Endothelial cell of umbilical vein (primary cell): ENCODE data around the gene ZNG1A. TPM values are rescaled to one million over a fixed set of nuclear protein-coding genes. Genes with fewer than 3 reads are reported as not detected.
A peak's percentile ranks its signal among the peaks of the same experiment; 100 is the strongest.

Source experiments
- BruUV-seq: library from RNA; stranded (reverse); fragments of 400-500 nt; replicated peaks from 2 replicates; lab custom pipeline; 2021; lab: Mats Ljungman, UMichigan
- CTCF ChIA-PET: fragments of 300-600, 350-600 bp; sonication (Branson Sonifier 250); formaldehyde crosslinking; loops from one replicate; lab custom pipeline; 2021; ENCODE audit warnings: antibody characterized with exemption, inconsistent platforms; lab: Charles Lee
- POLR2A ChIA-PET: fragments of 300-600, 350-600 bp; sonication (Branson Sonifier 250); formaldehyde crosslinking; loops from one replicate; lab custom pipeline; 2021; ENCODE audit warnings: antibody characterized with exemption, inconsistent platforms; lab: Charles Lee
- DNase-seq: peaks from one replicate; pipeline ENCODE4 v3.0.0-alpha.2; 2011; ENCODE audit warnings: low read depth, low spot score
- FAIRE-seq: peaks from 2 replicates; lab custom pipeline; 2011; peaks lifted over from hg19 to GRCh38; lab: Jason Lieb, UNC
- H2AFZ ChIP-seq: 2 replicates; pipeline ENCODE4 v1.6.0; 2012; ENCODE audit warnings: low read depth, low read length, control low read depth, inconsistent platforms
- H3K27ac ChIP-seq: 2 replicates; pipeline ENCODE4 v1.5.1; 2011; ENCODE audit warnings: low read depth, mild to moderate bottlenecking, control low read depth, low read length, moderate library complexity; ENCODE audit not compliant: insufficient read depth
- H3K27me3 ChIP-seq, 2 experiments: 2 replicates each; pipeline versions ENCODE4 v1.6.0 to v1.6.1; 2011; ENCODE audit warnings: low read length in 2 of 2, mixed read lengths in 1 of 2; ENCODE audit not compliant: control insufficient read depth in 2 of 2, insufficient read depth in 2 of 2
- H3K36me3 ChIP-seq, 2 experiments: 2 replicates in 1 of 2; 3 replicates in 1 of 2; pipeline ENCODE4 v1.5.1; 2011; ENCODE audit warnings: low read length in 2 of 2, mild to moderate bottlenecking in 1 of 2, moderate library complexity in 1 of 2; ENCODE audit not compliant: control insufficient read depth in 2 of 2, insufficient read depth in 2 of 2; ENCODE audit errors: extremely low read depth in 1 of 2
- H3K4me1 ChIP-seq: 3 replicates; pipeline ENCODE4 v1.5.1; 2011; ENCODE audit warnings: mild to moderate bottlenecking, low read length; ENCODE audit not compliant: control insufficient read depth, insufficient read depth; ENCODE audit errors: extremely low read depth
- H3K4me2 ChIP-seq: 2 replicates; pipeline ENCODE4 v1.6.1; 2011; ENCODE audit warnings: low read length, control low read depth, mixed read lengths; ENCODE audit not compliant: insufficient read depth
- H3K4me3 ChIP-seq, 3 experiments: fragments of 200-600 bp in 1 of 3; sonication (generic), shearing (Covaris generic) in 1 of 3; replicated peaks in 1 of 3; 2 replicates each; pipeline ENCODE4 v1.5.1; 2011 to 2016; ENCODE audit warnings: control low read depth in 3 of 3, low read length in 3 of 3, mild to moderate bottlenecking in 2 of 3, inconsistent platforms in 1 of 3, low read depth in 1 of 3, moderate library complexity in 1 of 3; ENCODE audit not compliant: insufficient read depth in 1 of 3
- H3K79me2 ChIP-seq: 2 replicates; pipeline ENCODE4 v1.6.0; 2012; ENCODE audit warnings: low read length, inconsistent platforms; ENCODE audit not compliant: control insufficient read depth, insufficient read depth
- H3K9ac ChIP-seq: replicated peaks from 2 replicates; pipeline ENCODE3; 2011; ENCODE audit warnings: low read length, control low read depth; ENCODE audit not compliant: insufficient read depth; ENCODE audit errors: extremely low read depth
- H3K9me1 ChIP-seq: replicated peaks from 3 replicates; pipeline ENCODE4 v1.6.0; 2011; ENCODE audit warnings: mild to moderate bottlenecking, low read length; ENCODE audit not compliant: control insufficient read depth, insufficient read depth; ENCODE audit errors: extremely low read depth
- H3K9me3 ChIP-seq: replicated peaks from 2 replicates; pipeline ENCODE4 v1.5.1; 2012; ENCODE audit warnings: low read length, inconsistent platforms; ENCODE audit not compliant: control insufficient read depth, insufficient read depth
- H4K20me1 ChIP-seq: replicated peaks from 2 replicates; pipeline ENCODE3; 2011; ENCODE audit warnings: mild to moderate bottlenecking, low read length; ENCODE audit not compliant: control insufficient read depth, insufficient read depth; ENCODE audit errors: extremely low read depth
- CTCF ChIP-seq, 2 donors: IDR thresholded peaks; 1 replicate in 1 of 2; 2 replicates in 1 of 2; pipeline ENCODE4 v1.5.1; 2011; ENCODE audit warnings: low read length in 2 of 2, mild to moderate bottlenecking in 2 of 2, moderate library complexity in 2 of 2, control low read depth in 1 of 2, inconsistent platforms in 1 of 2, low read depth in 1 of 2; ENCODE audit not compliant: insufficient read depth in 1 of 2; ENCODE audit errors: extremely low read depth in 1 of 2
- EZH2 ChIP-seq: IDR thresholded peaks from 2 replicates; pipeline ENCODE4 v1.6.1; 2012; ENCODE audit warnings: borderline replicate concordance, low read depth, mild to moderate bottlenecking, moderate library complexity, low read length, inconsistent platforms; ENCODE audit not compliant: severe bottlenecking
- FOS ChIP-seq: IDR thresholded peaks from 2 replicates; pipeline ENCODE4 v1.6.1; 2011; ENCODE audit warnings: mild to moderate bottlenecking, low read length, moderate library complexity, borderline replicate concordance; ENCODE audit not compliant: insufficient read depth
- GATA2 ChIP-seq: IDR thresholded peaks from 2 replicates; pipeline ENCODE4 v1.7.0; 2011; ENCODE audit warnings: low read depth, mild to moderate bottlenecking, moderate library complexity, mixed read lengths, low read length; ENCODE audit not compliant: insufficient read length, insufficient read depth
- JUN ChIP-seq: IDR thresholded peaks from 2 replicates; pipeline ENCODE4 v1.6.1; 2011; ENCODE audit warnings: borderline replicate concordance, low read depth; ENCODE audit not compliant: insufficient read length, insufficient read depth
- MAX ChIP-seq: IDR thresholded peaks from 2 replicates; pipeline ENCODE4 v1.6.1; 2011; ENCODE audit not compliant: insufficient read depth, insufficient read length
- MYC ChIP-seq: IDR thresholded peaks from one replicate; pipeline ENCODE4 v1.6.1; 2011; ENCODE audit warnings: mild to moderate bottlenecking, low read depth, low read length
- POLR2A ChIP-seq: IDR thresholded peaks from 2 replicates; pipeline ENCODE4 v1.6.1; 2012; ENCODE audit warnings: low read depth, mild to moderate bottlenecking, control low read depth, low read length
- POLR2AphosphoS5 ChIP-seq: IDR thresholded peaks from 2 replicates; pipeline ENCODE4 v1.6.1; 2012; ENCODE audit warnings: low read depth, mild to moderate bottlenecking, control low read depth, low read length, moderate library complexity; ENCODE audit not compliant: insufficient read depth
- dilution Hi-C: fragments of 300-500 bp; cut with MboI; formaldehyde crosslinking; loops from one replicate; pipeline ENCODE4 v1.15.0; 2019; ENCODE audit warnings: low sequenced_read_pairs; ENCODE audit not compliant: extremely low pct_ligation_motif_present
- intact Hi-C: fragments of 100-400 bp; cut with micrococcal nuclease; formaldehyde crosslinking; loops from one replicate; pipeline ENCODE4 v1.10.0; 2022
- polyA plus RNA-seq, 4 experiments: library from polyadenylated mRNA; depleted of rRNA in 3 of 4; stranded (reverse) in 3 of 4; unstranded in 1 of 4; fragments of >200 nt; gene quantifications; 2 replicates each; pipeline versions ENCODE4 v1.2.1 to v1.2.3, GENCODE V29; 2011 to 2012; ENCODE audit warnings: missing spikeins in 1 of 4
- total RNA-seq: library from RNA; stranded (reverse); gene quantifications from 2 replicates; pipeline ENCODE4 v1.2.3, GENCODE V29; 2021

Gene ZNG1A
- total and polyA plus RNA-seq, 2 donors (not counting 3 experiments of a cell fraction or from before 2014, with no cell fraction given) = 14.3 to 39.8 TPM

GRCh38 chr9:211036-211435, 32.2 kb upstream of the ZNG1A start:
- ChIA-PET CTCF (no interaction called here), POLR2A (no interaction called here)
- BruUV-seq = no TSS peak
- H3K4me2 ChIP-seq = no peak overlapping the region
- H3K36me3 ChIP-seq = no peaks in the 10 kb centered on the region
- no peak overlapping the region for H3K27ac ChIP-seq
- no peak overlapping the region for H2AFZ ChIP-seq
- DNase-seq = peak; percentile 0
- peaks cover 3% of the 10 kb centered on the region for H3K4me1 ChIP-seq
- TF ChIP-seq GATA2 (no peak), POLR2A (no peak), MAX (no peak), CTCF (IDR thresholded peaks at IDR 0.05; ENCODE audit: extremely low read depth in 1 of 2, insufficient read depth in 1 of 2, low read depth in 1 of 2, low read length in 2 of 2) (no peak), EZH2 (no peak), JUN (no peak), POLR2AphosphoS5 (no peak), MYC (no peak), FOS (no peak)
- intact Hi-C loops = no loop called here
- H3K9me3 ChIP-seq = no peaks in the 10 kb centered on the region
- peaks cover 2 to 17% of the 10 kb centered on the region in 2 experiments for H3K27me3 ChIP-seq
- H4K20me1 ChIP-seq = no peaks in the 10 kb centered on the region
- no peaks in the 10 kb centered on the region for H3K79me2 ChIP-seq
- no peak overlapping the region for H3K9ac ChIP-seq
- no peaks in the 10 kb centered on the region for H3K9me1 ChIP-seq
- no peak for FAIRE-seq
- dilution Hi-C loops = no loop called here
- H3K4me3 ChIP-seq = no peak overlapping the region
